ENCODE results near the gene TCERG1L.

- TF ChIP-seq CTCF (IDR thresholded peaks at IDR 0.05; ENCODE audit: insufficient read depth, low read length) (no peak), POLR2AphosphoS5 (IDR thresholded peaks at IDR 0.05; ENCODE audit: low read depth) (no peak), GABPA (IDR thresholded peaks at IDR 0.05; ENCODE audit: low read depth) (no peak), REST (IDR thresholded peaks at IDR 0.05; ENCODE audit: insufficient replicate concordance, low read depth) (no peak)
Measured at GRCh38 chr10:131266936-131267813, 44.3 kb downstream of the TCERG1L start.
